ENCODE results near the gene NEK6. TPM values are rescaled to one million over a fixed set of nuclear protein-coding genes. Genes with fewer than 3 reads are reported as not detected.

NEK6 gene
- total RNA-seq, 1 donor from 2014 or later: 17.4 TPM

DNA sequence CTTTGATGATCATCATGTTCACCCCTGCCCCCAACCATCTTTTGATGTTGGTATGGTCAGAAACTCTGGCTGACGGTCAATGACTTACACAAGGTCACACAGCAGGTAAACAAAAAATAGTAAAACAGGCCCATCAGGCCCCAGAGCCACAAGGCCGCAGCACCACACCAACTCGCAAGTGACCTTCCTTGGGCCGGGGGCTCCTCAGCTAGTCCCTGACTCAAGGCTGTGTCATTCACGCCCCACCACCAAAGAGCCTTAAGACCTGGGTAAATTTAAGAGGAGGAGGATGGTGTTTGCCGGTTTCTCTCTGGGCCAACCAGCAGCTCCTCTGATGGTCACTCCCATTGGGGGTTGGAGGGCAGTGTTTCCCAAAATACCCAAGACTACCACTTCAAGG lies 101.7 kb downstream of the NEK6 start:
- intact Hi-C loops (cut with micrococcal nuclease): no loop called here
- no peak overlapping the region for H3K4me3 Mint-ChIP-seq
- DNase-seq (ENCODE audit: low spot score): no peak
- peaks cover 26% of the 10 kb centered on the region for H3K4me1 Mint-ChIP-seq (ENCODE audit: low read depth)
- no peaks in the 10 kb centered on the region for H3K9me3 Mint-ChIP-seq
- peak overlapping the region; percentile 42 for H3K27ac Mint-ChIP-seq
- peaks cover 3% of the 10 kb centered on the region for H3K36me3 Mint-ChIP-seq (ENCODE audit: low read depth)
- H3K27me3 Mint-ChIP-seq (ENCODE audit: insufficient read depth): no peaks in the 10 kb centered on the region

DNA sequence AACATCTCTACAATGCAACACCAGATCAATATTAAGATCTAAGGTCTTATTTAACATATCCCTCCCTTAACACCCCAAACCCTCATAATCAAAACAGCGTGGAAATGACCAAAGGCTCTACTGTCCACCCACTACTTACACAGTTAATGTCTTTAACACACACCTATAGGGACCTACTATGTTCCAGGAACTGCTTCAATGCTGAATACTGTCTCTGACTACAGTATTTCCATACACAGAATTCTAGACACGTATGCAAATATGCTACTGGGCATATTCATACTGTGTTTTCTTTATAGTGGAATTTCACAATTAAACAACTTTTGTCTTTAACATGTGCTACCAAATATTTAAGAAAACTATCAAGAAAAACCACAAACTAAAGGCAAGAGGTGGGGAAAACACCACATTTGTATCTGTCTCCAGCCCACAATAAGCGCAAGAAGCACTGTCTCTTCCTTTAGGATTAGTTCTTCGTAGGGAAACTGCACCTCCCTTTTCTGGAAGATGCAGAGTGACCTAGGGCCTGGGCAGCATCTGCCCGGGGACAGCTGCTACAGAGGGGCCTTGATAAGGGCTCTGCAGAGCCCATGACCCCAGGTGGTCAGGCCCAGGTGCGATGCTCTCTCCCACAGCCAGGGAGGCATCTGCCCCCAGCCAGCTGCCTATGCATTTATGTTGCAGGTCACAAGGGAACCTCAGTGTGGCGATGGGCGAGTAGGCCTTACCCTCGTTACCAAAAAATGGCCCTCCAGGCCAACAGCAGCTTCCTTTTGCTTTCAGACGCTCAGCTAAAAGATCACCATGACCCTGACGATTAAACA lies 102.3 kb downstream of the NEK6 start:
- H3K27me3 Mint-ChIP-seq (ENCODE audit: insufficient read depth): no peaks in the 10 kb centered on the region
- H3K4me3 Mint-ChIP-seq: no peak overlapping the region
- peaks cover 3% of the 10 kb centered on the region for H3K36me3 Mint-ChIP-seq (ENCODE audit: low read depth)
- H3K4me1 Mint-ChIP-seq (ENCODE audit: low read depth): peaks cover 29% of the 10 kb centered on the region
- intact Hi-C loops (cut with micrococcal nuclease): no loop called here
- no peak for DNase-seq (ENCODE audit: low spot score)
- H3K27ac Mint-ChIP-seq: peak overlapping the region; percentile 42
- no peaks in the 10 kb centered on the region for H3K9me3 Mint-ChIP-seq

GRCh38 chr9:124361128-124361527 lies 103.4 kb downstream of the NEK6 start:
- intact Hi-C loops (cut with micrococcal nuclease): no loop called here
- Mint-ChIP-seq H3K27ac (no peak overlapping the region), H3K27me3 (ENCODE audit: insufficient read depth) (no peaks in the 10 kb centered on the region), H3K9me3 (no peaks in the 10 kb centered on the region), H3K4me1 (ENCODE audit: low read depth) (peaks cover 32% of the 10 kb centered on the region), H3K36me3 (ENCODE audit: low read depth) (peaks cover 5% of the 10 kb centered on the region), H3K4me3 (no peak overlapping the region)
- no peak for DNase-seq (ENCODE audit: low spot score)

GRCh38 chr9:124363326-124364096 lies 105.8 kb downstream of the NEK6 start:
- DNase-seq (ENCODE audit: low spot score): no peak
- Mint-ChIP-seq H3K4me3 (no peak overlapping the region), H3K4me1 (ENCODE audit: low read depth) (peaks cover 30% of the 10 kb centered on the region), H3K36me3 (ENCODE audit: low read depth) (peaks cover 11% of the 10 kb centered on the region), H3K9me3 (no peaks in the 10 kb centered on the region), H3K27ac (no peak overlapping the region), H3K27me3 (ENCODE audit: insufficient read depth) (no peaks in the 10 kb centered on the region)
- intact Hi-C loops (cut with micrococcal nuclease): no loop called here

DNA sequence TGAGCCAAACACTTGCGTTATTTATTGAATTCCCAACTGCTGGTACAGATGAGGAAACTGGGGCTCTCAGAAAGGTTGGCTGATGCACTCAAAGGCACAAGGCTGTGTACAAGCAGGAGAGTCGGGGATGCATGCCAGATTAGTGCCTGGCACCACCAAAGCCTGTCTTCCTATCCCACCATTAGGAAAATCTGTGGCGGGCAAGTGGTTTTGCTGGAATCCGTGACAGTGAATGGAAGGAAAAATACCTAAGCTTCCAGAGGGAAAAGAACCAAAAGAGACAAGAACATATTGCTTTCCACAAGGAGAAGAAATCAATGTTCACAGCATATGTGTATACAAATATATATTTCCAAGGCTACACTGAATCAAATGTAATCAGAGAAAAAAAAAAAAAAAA lies 106.4 kb downstream of the NEK6 start:
- Mint-ChIP-seq H3K27ac (no peak overlapping the region), H3K36me3 (ENCODE audit: low read depth) (peaks cover 11% of the 10 kb centered on the region), H3K4me3 (no peak overlapping the region), H3K27me3 (ENCODE audit: insufficient read depth) (no peaks in the 10 kb centered on the region), H3K9me3 (no peaks in the 10 kb centered on the region), H3K4me1 (ENCODE audit: low read depth) (peaks cover 30% of the 10 kb centered on the region)
- intact Hi-C loops (cut with micrococcal nuclease): no loop called here
- no peak for DNase-seq (ENCODE audit: low spot score)

DNA sequence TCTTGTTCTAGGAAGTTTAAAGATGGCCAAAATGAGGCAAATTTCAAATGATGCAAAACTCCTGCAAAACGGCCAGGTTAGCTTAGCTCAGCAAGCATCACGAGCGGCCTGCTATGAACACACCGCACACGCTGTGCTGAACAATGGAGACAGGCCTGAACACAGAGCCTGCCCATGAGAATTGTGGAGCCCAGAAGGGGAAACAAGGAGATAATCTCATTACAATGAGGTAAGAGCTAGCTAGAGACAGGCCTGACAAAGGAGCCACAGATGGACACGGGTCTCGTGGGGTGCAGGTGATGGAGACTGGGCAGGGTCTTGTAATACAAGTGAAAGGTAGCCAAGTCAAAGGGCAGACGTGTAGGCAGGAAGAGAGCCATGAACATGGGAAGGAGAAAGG lies 107.3 kb downstream of the NEK6 start:
- Mint-ChIP-seq H3K4me1 (ENCODE audit: low read depth) (peaks cover 24% of the 10 kb centered on the region), H3K9me3 (no peaks in the 10 kb centered on the region), H3K4me3 (no peak overlapping the region), H3K27ac (no peak overlapping the region), H3K27me3 (ENCODE audit: insufficient read depth) (no peaks in the 10 kb centered on the region), H3K36me3 (ENCODE audit: low read depth) (peaks cover 11% of the 10 kb centered on the region)
- intact Hi-C loops (cut with micrococcal nuclease): no loop called here
- DNase-seq (ENCODE audit: low spot score): no peak

- Mint-ChIP-seq H3K36me3 (ENCODE audit: low read depth) (peaks cover 11% of the 10 kb centered on the region), H3K4me1 (ENCODE audit: low read depth) (peaks cover 16% of the 10 kb centered on the region), H3K27me3 (ENCODE audit: insufficient read depth) (no peaks in the 10 kb centered on the region), H3K27ac (peak overlapping the region; percentile 31), H3K9me3 (no peaks in the 10 kb centered on the region), H3K4me3 (no peak overlapping the region)
- no peak for DNase-seq (ENCODE audit: low spot score)
- intact Hi-C loops (cut with micrococcal nuclease): no loop called here
Observed at GRCh38 chr9:124366476-124367220, 108.9 kb downstream of the NEK6 start.

GRCh38 chr9:124368692-124369091 lies 110.9 kb downstream of the NEK6 start:
- H3K27me3 Mint-ChIP-seq (ENCODE audit: insufficient read depth): no peaks in the 10 kb centered on the region
- DNase-seq (ENCODE audit: low spot score): no peak
- no peaks in the 10 kb centered on the region for H3K9me3 Mint-ChIP-seq
- intact Hi-C loops (cut with micrococcal nuclease): no loop called here
- peaks cover 16% of the 10 kb centered on the region for H3K4me1 Mint-ChIP-seq (ENCODE audit: low read depth)
- no peak overlapping the region for H3K27ac Mint-ChIP-seq
- H3K4me3 Mint-ChIP-seq: no peak overlapping the region
- peaks cover 11% of the 10 kb centered on the region for H3K36me3 Mint-ChIP-seq (ENCODE audit: low read depth)

GRCh38 chr9:124369231-124369797 lies 111.6 kb downstream of the NEK6 start:
- intact Hi-C loops (cut with micrococcal nuclease): no loop called here
- no peak for DNase-seq (ENCODE audit: low spot score)
- no peaks in the 10 kb centered on the region for H3K27me3 Mint-ChIP-seq (ENCODE audit: insufficient read depth)
- peaks cover 11% of the 10 kb centered on the region for H3K36me3 Mint-ChIP-seq (ENCODE audit: low read depth)
- no peaks in the 10 kb centered on the region for H3K9me3 Mint-ChIP-seq
- H3K4me3 Mint-ChIP-seq: no peak overlapping the region
- peaks cover 16% of the 10 kb centered on the region for H3K4me1 Mint-ChIP-seq (ENCODE audit: low read depth)
- no peak overlapping the region for H3K27ac Mint-ChIP-seq

DNA sequence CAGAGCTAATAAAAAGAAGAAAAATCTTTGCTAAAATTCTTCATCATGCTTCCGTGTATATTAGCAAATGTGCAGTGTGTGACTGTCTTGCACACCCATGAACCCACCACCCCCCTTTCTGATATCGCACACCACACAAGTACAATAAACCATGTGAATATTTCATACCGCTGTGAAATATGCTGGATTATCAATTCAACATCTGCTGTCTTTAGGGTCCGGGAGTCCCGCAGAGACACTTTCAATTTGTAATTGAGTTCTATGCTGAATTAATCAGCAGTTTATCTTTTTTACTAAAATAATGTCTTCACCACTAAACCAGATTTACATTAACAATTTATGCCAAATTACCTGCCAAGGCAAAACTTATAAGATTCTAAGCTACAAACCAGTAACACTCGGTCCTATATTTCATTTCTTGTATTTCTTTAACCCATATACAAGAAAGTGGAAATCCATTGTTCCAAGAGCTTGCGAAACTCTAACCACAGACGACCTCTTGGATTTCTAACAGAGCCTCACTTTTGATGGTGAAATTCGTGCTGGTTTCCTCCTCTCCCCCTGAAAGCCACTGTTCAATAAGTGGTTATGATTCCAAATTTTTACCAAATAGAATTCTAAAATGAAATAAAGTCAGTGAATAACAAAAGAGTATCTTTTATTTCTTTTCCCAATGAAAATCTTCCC lies 113.3 kb downstream of the NEK6 start:
- no peaks in the 10 kb centered on the region for H3K27me3 Mint-ChIP-seq (ENCODE audit: insufficient read depth)
- no peak overlapping the region for H3K4me3 Mint-ChIP-seq
- H3K4me1 Mint-ChIP-seq (ENCODE audit: low read depth): peaks cover 10% of the 10 kb centered on the region
- H3K27ac Mint-ChIP-seq: no peak overlapping the region
- H3K36me3 Mint-ChIP-seq (ENCODE audit: low read depth): peaks cover 10% of the 10 kb centered on the region
- intact Hi-C loops (cut with micrococcal nuclease): no loop called here
- DNase-seq (ENCODE audit: low spot score): no peak
- no peaks in the 10 kb centered on the region for H3K9me3 Mint-ChIP-seq

- Mint-ChIP-seq H3K27me3 (ENCODE audit: insufficient read depth) (no peaks in the 10 kb centered on the region), H3K9me3 (no peaks in the 10 kb centered on the region), H3K27ac (no peak overlapping the region), H3K4me1 (ENCODE audit: low read depth) (peaks cover 2% of the 10 kb centered on the region), H3K4me3 (no peak overlapping the region), H3K36me3 (ENCODE audit: low read depth) (peaks cover 7% of the 10 kb centered on the region)
- intact Hi-C loops (cut with micrococcal nuclease): no loop called here
- no peak for DNase-seq (ENCODE audit: low spot score)
Observed at GRCh38 chr9:124372038-124372437, 114.3 kb downstream of the NEK6 start.

DNA sequence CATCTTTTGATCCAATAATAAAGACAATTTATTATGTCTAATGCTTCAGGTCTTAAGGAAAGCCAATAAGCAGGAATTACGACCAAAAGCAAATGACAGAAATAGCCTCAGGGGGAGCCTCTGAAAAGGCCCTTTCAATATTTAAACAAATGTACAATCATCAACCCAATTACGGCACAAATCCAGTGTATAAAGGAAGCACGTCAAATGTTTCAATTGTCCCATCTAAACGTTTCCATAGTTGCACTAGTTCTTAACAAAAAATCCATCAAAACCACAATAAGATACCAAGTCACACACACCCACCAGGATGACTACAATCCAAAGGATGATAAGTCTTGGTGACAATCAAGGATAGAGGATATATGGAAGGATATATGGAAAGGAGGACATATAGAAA lies 115.6 kb downstream of the NEK6 start:
- intact Hi-C loops (cut with micrococcal nuclease): no loop called here
- Mint-ChIP-seq H3K4me3 (no peak overlapping the region), H3K36me3 (ENCODE audit: low read depth) (peaks cover 7% of the 10 kb centered on the region), H3K27me3 (ENCODE audit: insufficient read depth) (no peaks in the 10 kb centered on the region), H3K27ac (no peak overlapping the region), H3K9me3 (no peaks in the 10 kb centered on the region), H3K4me1 (ENCODE audit: low read depth) (no peaks in the 10 kb centered on the region)
- DNase-seq (ENCODE audit: low spot score): no peak
